GM12872 (cell line): ENCODE data around the gene PMS1.

Source experiments
- TF ChIP-seq, protein P1 (sequence below): IDR thresholded peaks from 3 replicates; pipeline ENCODE4 v1.5.1; 2011; ENCODE audit warnings: low read depth, mild to moderate bottlenecking, low read length, moderate library complexity; ENCODE audit not compliant: insufficient read depth

PMS1 gene

DNA sequence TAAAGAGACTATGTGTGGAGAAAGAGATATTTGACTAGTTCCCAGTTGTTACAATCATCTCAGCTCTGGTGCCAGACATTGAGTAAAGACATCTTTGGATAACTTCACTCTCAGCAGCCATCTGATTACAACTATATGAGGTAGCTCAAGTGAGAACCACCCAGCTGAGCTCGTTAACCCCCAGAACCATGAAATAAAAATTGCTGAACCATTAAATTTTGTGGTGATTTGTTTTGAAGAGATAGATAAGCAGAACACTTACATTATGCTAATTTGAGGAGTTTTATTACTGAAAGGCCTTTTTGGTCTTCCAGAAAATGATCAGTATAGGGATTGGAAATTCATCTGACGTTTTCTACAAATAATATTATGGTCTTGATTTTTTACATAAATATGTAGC is 101.1 kb downstream of the PMS1 start:
- TF ChIP-seq, protein P1, sequence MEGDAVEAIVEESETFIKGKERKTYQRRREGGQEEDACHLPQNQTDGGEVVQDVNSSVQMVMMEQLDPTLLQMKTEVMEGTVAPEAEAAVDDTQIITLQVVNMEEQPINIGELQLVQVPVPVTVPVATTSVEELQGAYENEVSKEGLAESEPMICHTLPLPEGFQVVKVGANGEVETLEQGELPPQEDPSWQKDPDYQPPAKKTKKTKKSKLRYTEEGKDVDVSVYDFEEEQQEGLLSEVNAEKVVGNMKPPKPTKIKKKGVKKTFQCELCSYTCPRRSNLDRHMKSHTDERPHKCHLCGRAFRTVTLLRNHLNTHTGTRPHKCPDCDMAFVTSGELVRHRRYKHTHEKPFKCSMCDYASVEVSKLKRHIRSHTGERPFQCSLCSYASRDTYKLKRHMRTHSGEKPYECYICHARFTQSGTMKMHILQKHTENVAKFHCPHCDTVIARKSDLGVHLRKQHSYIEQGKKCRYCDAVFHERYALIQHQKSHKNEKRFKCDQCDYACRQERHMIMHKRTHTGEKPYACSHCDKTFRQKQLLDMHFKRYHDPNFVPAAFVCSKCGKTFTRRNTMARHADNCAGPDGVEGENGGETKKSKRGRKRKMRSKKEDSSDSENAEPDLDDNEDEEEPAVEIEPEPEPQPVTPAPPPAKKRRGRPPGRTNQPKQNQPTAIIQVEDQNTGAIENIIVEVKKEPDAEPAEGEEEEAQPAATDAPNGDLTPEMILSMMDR = no peak

DNA sequence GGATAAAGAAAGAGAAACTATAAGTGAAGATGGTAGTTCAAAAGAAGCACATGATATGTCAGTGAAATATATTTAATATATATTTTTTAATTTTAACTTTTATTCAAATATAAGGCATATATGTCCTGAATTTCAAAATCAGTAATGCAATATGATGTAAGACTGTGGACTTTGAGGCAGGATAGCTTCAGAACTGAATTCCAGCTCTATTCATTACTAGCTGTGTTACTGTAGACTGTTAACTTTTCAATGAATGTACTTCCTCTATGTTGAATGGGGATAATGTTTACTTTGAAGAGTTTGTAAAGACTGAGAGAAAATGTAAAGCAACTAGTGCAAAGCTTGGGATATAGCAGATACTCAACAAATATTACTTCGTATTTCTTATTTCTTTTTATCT is 112.6 kb downstream of the PMS1 start:
- TF ChIP-seq, protein P1 = no peak

- TF ChIP-seq, protein P1 = no peak
Measured at GRCh38 chr2:189899101-189899500, 114.9 kb downstream of the PMS1 start.

DNA sequence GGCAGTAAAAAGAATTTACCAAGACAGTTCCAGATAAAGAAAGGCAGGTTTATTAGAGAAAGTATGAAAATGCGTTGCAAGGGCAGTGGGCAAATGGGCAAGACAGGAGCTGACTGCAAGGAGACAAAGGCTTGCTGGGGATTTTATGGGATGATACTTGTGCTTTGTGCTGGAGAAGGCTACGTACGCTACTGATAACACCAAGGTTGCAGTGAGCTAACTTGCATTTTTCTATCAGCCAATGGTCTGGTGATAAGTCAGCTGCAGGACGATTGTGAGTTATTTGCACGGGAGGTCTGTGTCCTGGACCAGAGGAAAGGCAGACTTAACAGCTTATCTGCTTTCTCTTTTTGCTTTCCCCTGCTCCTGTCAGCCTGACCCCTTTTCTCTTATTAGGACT is 116.5 kb downstream of the PMS1 start:
- TF ChIP-seq, protein P1 = no peak

DNA sequence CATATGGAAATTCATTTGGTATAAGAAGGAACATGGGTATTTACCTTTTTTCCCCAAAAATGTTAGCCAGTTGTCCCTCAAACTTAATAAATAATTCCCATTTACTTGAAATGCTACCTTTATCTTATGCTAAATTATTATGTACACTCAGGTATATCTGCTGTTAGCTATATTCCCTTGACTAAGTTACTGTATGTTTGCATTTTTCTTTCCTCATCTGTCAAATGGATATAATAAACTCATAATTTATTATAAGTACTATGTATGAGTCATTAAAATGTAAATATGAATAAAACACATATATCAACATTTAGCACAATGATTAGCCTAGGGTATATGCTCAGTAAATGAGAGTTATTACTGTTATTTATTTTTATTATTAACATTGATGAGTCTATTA is 117.4 kb downstream of the PMS1 start:
- TF ChIP-seq, protein P1 = no peak

DNA sequence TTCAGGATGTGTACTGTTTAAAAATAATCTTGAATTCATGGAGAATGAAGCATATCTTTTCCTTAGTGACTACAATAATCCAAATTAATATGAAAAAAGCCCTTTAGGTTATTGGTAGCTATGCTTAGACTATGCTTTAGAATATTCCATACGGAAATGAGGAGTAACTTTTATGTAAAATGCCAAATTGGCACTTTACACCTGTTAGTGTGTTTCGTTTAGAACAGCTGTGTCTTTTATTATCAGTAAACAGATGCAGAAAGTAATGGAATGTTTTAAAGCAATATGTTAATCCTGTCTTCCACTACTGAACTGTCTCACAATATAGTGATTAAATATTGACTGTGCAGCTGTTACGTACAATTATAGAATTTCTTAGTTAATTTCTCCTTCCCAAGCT is 129.6 kb downstream of the PMS1 start:
- TF ChIP-seq, protein P1 = no peak

- TF ChIP-seq, protein P1 = no peak
Measured at GRCh38 chr2:189916651-189917050, 132.4 kb downstream of the PMS1 start.
